ENCODE results near the gene FUZ.

FUZ gene

GRCh38 chr19:49805822-49806619 lies 7.1 kb downstream of the FUZ start:
- DNase-seq, result no peak

GRCh38 chr19:49803529-49803856 lies 9.6 kb downstream of the FUZ start:
- DNase-seq, result no peak

- no peak for DNase-seq
These were observed 10.1 kb downstream of the FUZ start for GRCh38 chr19:49802836-49803528.

- peak; percentile 84 for DNase-seq
These were observed 11.0 kb downstream of the FUZ start for GRCh38 chr19:49801966-49802661.

GRCh38 chr19:49801401-49801888 lies 11.6 kb downstream of the FUZ start:
- DNase-seq, result no peak

- no peak for DNase-seq
These were observed 12.3 kb downstream of the FUZ start for GRCh38 chr19:49800771-49801170.

- DNase-seq, result no peak
These were observed 13.2 kb downstream of the FUZ start for GRCh38 chr19:49799798-49800376.

- no peak for DNase-seq
These were observed 13.8 kb downstream of the FUZ start for GRCh38 chr19:49799271-49799797.

GRCh38 chr19:49798574-49798973 lies 14.5 kb downstream of the FUZ start:
- no peak for DNase-seq

GRCh38 chr19:49795615-49796014 lies 17.5 kb downstream of the FUZ start:
- no peak for DNase-seq

GRCh38 chr19:49793561-49793840 lies 19.6 kb downstream of the FUZ start:
- no peak for DNase-seq

- no peak for DNase-seq
These were observed 20.1 kb downstream of the FUZ start for GRCh38 chr19:49792829-49793560.

- no peak for DNase-seq
These were observed 21.2 kb downstream of the FUZ start for GRCh38 chr19:49791776-49792445.

- no peak for DNase-seq
These were observed 22.2 kb downstream of the FUZ start for GRCh38 chr19:49790866-49791265.

- no peak for DNase-seq
These were observed 24.2 kb downstream of the FUZ start for GRCh38 chr19:49788857-49789256.

GRCh38 chr19:49787746-49788145 lies 25.3 kb downstream of the FUZ start:
- no peak for DNase-seq

- DNase-seq, result no peak
These were observed 26.7 kb downstream of the FUZ start for GRCh38 chr19:49786376-49786820.

GRCh38 chr19:49782515-49782914 lies 30.6 kb downstream of the FUZ start:
- DNase-seq, result no peak

- DNase-seq, result no peak
These were observed 31.7 kb downstream of the FUZ start for GRCh38 chr19:49781394-49781793.

GRCh38 chr19:49780861-49781260 lies 32.2 kb downstream of the FUZ start:
- no peak for DNase-seq

- DNase-seq, result no peak
These were observed 33.1 kb downstream of the FUZ start for GRCh38 chr19:49779731-49780555.

Measured in NCI-H1694 (cell line).